Measurements from ENCODE around the gene THAP3. TPM values are rescaled to one million over a fixed set of nuclear protein-coding genes. Genes with fewer than 3 reads are reported as not detected.

THAP3 gene
- total and polyA plus RNA-seq, 9 of the 15 experiments (the other 6 are each of a cell fraction or from before 2014, with no cell fraction given) = 1.9 to 31.2 (median 18.2) TPM

GRCh38 chr1:6588128-6588892 is 36.4 kb upstream of the THAP3 start (continued):
- TF ChIP-seq FOXP4 (CRISPR knock-in tag; IDR thresholded peaks at IDR 0.05; ENCODE audit: borderline replicate concordance) = no peak
- TF ChIP-seq PATZ1 (CRISPR knock-in tag; IDR thresholded peaks at IDR 0.05; ENCODE audit: borderline replicate concordance) = no peak
- no peak for TF ChIP-seq SPI1 (IDR thresholded peaks at IDR 0.05; ENCODE audit: borderline replicate concordance, low read depth, low read length)
- no peak for TF ChIP-seq ZNF57 (CRISPR knock-in tag; IDR thresholded peaks at IDR 0.05)

Data from K562 (cell line).